ENCODE data around the gene PAK1IP1.

DNA sequence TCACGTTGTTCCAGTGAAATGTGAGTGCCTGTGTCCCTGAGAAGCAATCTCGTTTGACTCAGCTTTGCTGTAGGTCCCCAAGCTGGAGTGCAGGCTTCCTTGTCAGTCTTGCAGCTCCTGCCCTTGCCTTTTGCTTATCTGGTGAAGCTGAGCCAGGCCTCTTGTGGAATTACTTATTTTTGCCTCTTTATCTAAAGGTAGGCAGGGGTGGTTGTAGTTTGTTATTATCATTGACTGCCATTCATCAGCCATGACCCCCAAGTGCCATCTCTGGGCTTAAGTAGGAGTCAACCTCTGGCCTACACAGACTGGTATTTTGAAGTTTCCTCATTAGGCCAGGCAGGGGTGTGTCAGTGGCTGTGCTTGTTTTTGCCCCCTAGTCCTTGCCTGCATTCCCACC, 55.0 kb downstream of the PAK1IP1 start:
- TF ChIP-seq GATA3 (IDR thresholded peaks at IDR 0.05; ENCODE audit: low read depth, low read length) (no peak), GATA2 (IDR thresholded peaks at IDR 0.05; ENCODE audit: low read depth, low read length) (no peak)

Data from SH-SY5Y (cell line).